DMS79 (cell line): ENCODE data around the gene NKD2.
A peak's percentile ranks its signal among the peaks of the same experiment; 100 is the strongest.
"Not testable (repeated sequence)": the region's sequence is repeated elsewhere in the genome, so short reads cannot be mapped to it uniquely, and the experiment has no call there.

Experiments used
- DNase-seq: peaks from one replicate; lab custom pipeline; 2025; lab: John Stamatoyannopoulos, UW

Gene NKD2

GRCh38 chr5:1000831-1001230 is 7.8 kb upstream of the NKD2 start:
- DNase-seq: not testable (repeated sequence)

GRCh38 chr5:1001406-1002270 is 7.0 kb upstream of the NKD2 start:
- no peak for DNase-seq

GRCh38 chr5:1002271-1002546 is 6.4 kb upstream of the NKD2 start:
- no peak for DNase-seq

- DNase-seq: peak; percentile 19
These were observed 5.8 kb upstream of the NKD2 start for GRCh38 chr5:1002836-1003235.

- peak; percentile 87 for DNase-seq
These were observed 5.2 kb upstream of the NKD2 start for GRCh38 chr5:1003296-1003937.

GRCh38 chr5:1004461-1005248 is 3.9 kb upstream of the NKD2 start:
- no peak for DNase-seq

- DNase-seq: no peak
These were observed 3.3 kb upstream of the NKD2 start for GRCh38 chr5:1005249-1005851.

GRCh38 chr5:1005904-1006655 is 2.5 kb upstream of the NKD2 start:
- DNase-seq: no peak

GRCh38 chr5:1006656-1007071 is 1.9 kb upstream of the NKD2 start:
- DNase-seq: no peak

- no peak for DNase-seq
These were observed 1.4 kb upstream of the NKD2 start for GRCh38 chr5:1007221-1007680.

GRCh38 chr5:1007681-1008450 is 736 bp upstream of the NKD2 start:
- no peak for DNase-seq

GRCh38 chr5:1009359-1010180 is 968 bp downstream of the NKD2 start:
- DNase-seq: no peak

- no peak for DNase-seq
These were observed 1.5 kb downstream of the NKD2 start for GRCh38 chr5:1010181-1010510.

GRCh38 chr5:1010641-1011046 is 2.0 kb downstream of the NKD2 start:
- no peak for DNase-seq

GRCh38 chr5:1011226-1011631 is 2.6 kb downstream of the NKD2 start:
- DNase-seq: no peak

GRCh38 chr5:1011741-1012312 is 3.2 kb downstream of the NKD2 start:
- no peak for DNase-seq

GRCh38 chr5:1012313-1012841 is 3.8 kb downstream of the NKD2 start:
- DNase-seq: no peak

GRCh38 chr5:1012900-1013237 is 4.3 kb downstream of the NKD2 start:
- no peak for DNase-seq

- no peak for DNase-seq
These were observed 4.8 kb downstream of the NKD2 start for GRCh38 chr5:1013238-1013947.
